A549 (cell line): ENCODE measurements around the gene PM20D1.

ENCODE experiments used
- CHD2 ChIP-seq: fragments of 150-350 bp; IDR thresholded peaks from 2 replicates; pipeline ENCODE4 v1.6.1; 2014; ENCODE audit warnings: low read length; ENCODE audit not compliant: partially characterized antibody
- CTCF ChIP-seq: fragments of >200 bp; sonication (Bioruptor Twin); formaldehyde crosslinking; IDR thresholded peaks from 3 replicates; pipeline ENCODE4 v1.5.1; 2016
- ESRRA ChIP-seq: fragments of 150-350 bp; IDR thresholded peaks from 2 replicates; pipeline ENCODE4 v1.6.1; 2014; ENCODE audit warnings: mild to moderate bottlenecking, low read length, borderline replicate concordance
- HDAC2 ChIP-seq: fragments of 200-600 bp; sonication (generic); IDR thresholded peaks from 2 replicates; pipeline ENCODE4 v1.6.1; 2016
- MAZ ChIP-seq: fragments of 150-350 bp; IDR thresholded peaks from 2 replicates; pipeline ENCODE4 v1.6.1; 2014; ENCODE audit warnings: antibody characterized with exemption, low read depth, low read length, borderline replicate concordance
- POLR2A ChIP-seq: IDR thresholded peaks from 2 replicates; pipeline ENCODE4 v1.6.1; 2012; ENCODE audit warnings: mild to moderate bottlenecking, low read length
- TFCP2L1 ChIP-seq: fragments of 250-450 bp; sonication (Bioruptor Pico); IDR thresholded peaks from 2 replicates; pipeline ENCODE4 v1.5.0; 2021; ENCODE audit warnings: mild to moderate bottlenecking

- no peak for TF ChIP-seq CTCF
- no peak for TF ChIP-seq ESRRA
- no peak for TF ChIP-seq POLR2A
- TF ChIP-seq TFCP2L1 (CRISPR knock-in tag), result no peak
- no peak for TF ChIP-seq MAZ
- no peak for TF ChIP-seq CHD2
- no peak for TF ChIP-seq HDAC2
Measured at GRCh38 chr1:205811660-205812059, 38.3 kb downstream of the PM20D1 start.
